ENCODE results near the gene SLC22A23.

GRCh38 chr6:3460253-3460652 is 3.4 kb upstream of the SLC22A23 start:
- no peak for TF ChIP-seq CTCF (conservative IDR thresholded peaks at IDR 0.05 in 1 of 2, IDR thresholded peaks at IDR 0.05 in 1 of 2; ENCODE audit: extremely low read depth in 1 of 2, insufficient read depth in 1 of 2, low read depth in 1 of 2, low read length in 2 of 2)
- TF ChIP-seq EZH2 (IDR thresholded peaks at IDR 0.05; ENCODE audit: borderline replicate concordance, low read length) = no peak

Measured in mammary epithelial cell (primary cell).